GM23248 (cell line): ENCODE results near the gene MYH7.

ENCODE experiments used
- EZH2 ChIP-seq: fragments of 200-600 bp; sonication (generic); IDR thresholded peaks from 2 replicates; pipeline ENCODE4 v1.6.1; 2018; ENCODE audit warnings: antibody characterized with exemption, mild to moderate bottlenecking; ENCODE audit not compliant: insufficient read depth, poor library complexity, severe bottlenecking
- EZH2phosphoT487 ChIP-seq: fragments of 200-600 bp; sonication (generic); IDR thresholded peaks from 2 replicates; pipeline ENCODE4 v1.6.1; 2018; ENCODE audit warnings: antibody characterized with exemption, moderate library complexity, mild to moderate bottlenecking, low read depth; ENCODE audit not compliant: insufficient read depth

DNA sequence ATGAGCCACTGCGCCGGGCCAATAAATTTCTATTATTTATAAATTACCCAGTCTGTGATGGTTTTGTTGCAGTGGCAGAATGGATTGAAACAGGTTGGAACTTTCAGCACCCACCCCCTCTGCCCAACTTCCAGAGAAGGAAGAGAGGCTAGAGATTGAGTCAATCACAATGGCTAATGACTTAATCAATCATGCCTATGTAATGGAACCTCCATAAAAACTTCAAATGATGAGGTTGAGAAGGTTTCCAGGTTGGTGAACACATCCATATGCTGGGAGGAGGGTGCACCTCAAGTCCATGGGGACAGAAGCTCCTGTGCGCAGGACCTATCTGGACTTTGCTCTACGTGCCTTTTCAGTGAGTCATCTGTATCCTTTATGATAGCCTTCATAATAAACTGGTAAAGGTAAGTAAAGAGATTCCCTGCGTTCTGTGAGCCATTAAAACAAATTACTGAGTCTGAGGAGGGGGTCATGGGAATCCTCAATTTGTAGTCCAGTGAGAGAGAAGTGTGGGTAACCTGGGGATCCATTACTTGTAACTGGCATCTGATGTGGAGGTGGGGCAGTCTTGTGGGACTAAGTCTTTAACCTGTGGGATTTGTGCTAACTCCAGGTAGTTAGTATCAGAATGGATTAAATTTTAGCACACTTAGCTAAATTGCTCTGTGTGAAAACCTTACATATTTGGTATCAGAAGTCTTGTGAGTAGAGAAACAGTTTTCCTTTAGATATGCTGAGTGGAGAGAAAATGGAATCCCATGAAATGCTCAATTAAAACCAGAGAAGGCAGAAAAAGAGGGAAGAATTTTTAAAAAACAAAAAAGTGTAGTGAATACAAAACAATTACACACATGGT lies 22.4 kb upstream of the MYH7 start:
- TF ChIP-seq EZH2 = no peak
- TF ChIP-seq EZH2phosphoT487 = no peak
